AG04450 (cell line): ENCODE data around the gene HINT1. TPM values are rescaled to one million over a fixed set of nuclear protein-coding genes. Genes with fewer than 3 reads are reported as not detected.

Experiments used
- CTCF ChIA-PET: fragments of 300-600, 350-600 bp; formaldehyde crosslinking; extraction: SDS; loops from one replicate; lab custom pipeline; 2022; ENCODE audit warnings: antibody characterized with exemption, inconsistent platforms; lab: Charles Lee
- POLR2A ChIA-PET: fragments of 350-600 bp; formaldehyde crosslinking; extraction: SDS; loops from one replicate; lab custom pipeline; 2021; ENCODE audit warnings: antibody characterized with exemption, inconsistent platforms; lab: Yijun Ruan, JAX
- DNase-seq: peaks from one replicate; pipeline ENCODE4 v3.0.0-alpha.2; 2011; ENCODE audit warnings: low read depth, low spot score
- H3K27ac ChIP-seq: one replicate; pipeline ENCODE4 v1.5.1; 2012; ENCODE audit warnings: low read depth, low read length, control low read depth
- H3K27me3 ChIP-seq: one replicate; pipeline ENCODE4 v1.6.0; 2012; ENCODE audit warnings: low read length; ENCODE audit not compliant: control insufficient read depth, insufficient read depth
- H3K4me3 ChIP-seq: 2 replicates; pipeline ENCODE4 v1.5.1; 2011; ENCODE audit warnings: mild to moderate bottlenecking, low read depth, low read length, control low read depth
- H3K9me3 ChIP-seq: 2 replicates; pipeline ENCODE4 v1.5.1; 2012; ENCODE audit warnings: low read length; ENCODE audit not compliant: control insufficient read depth, insufficient read depth
- CTCF ChIP-seq: IDR thresholded peaks from 2 replicates; pipeline ENCODE4 v1.5.1; 2011; ENCODE audit warnings: low read depth, low read length, control low read depth, inconsistent platforms
- polyA minus RNA-seq: library from RNA; depleted of rRNA, polyadenylated mRNA; stranded (reverse); fragments of >200 nt; gene quantifications from 2 replicates; pipeline ENCODE4 v1.2.3, GENCODE V29; 2011; rRNA and poly(A)+ RNA removed
- polyA plus RNA-seq: library from polyadenylated mRNA; depleted of rRNA; stranded (reverse); fragments of >200 nt; gene quantifications from 2 replicates; pipeline ENCODE4 v1.2.3, GENCODE V29; 2011; rRNA removed

HINT1 gene
- 468 and 624 TPM in 2 replicates for polyA plus RNA-seq
- 119 and 128 TPM in 2 replicates for polyA minus RNA-seq

- peak within 1 kb of the TSS; percentile 92 for H3K27ac ChIP-seq
- no peaks in the 10 kb centered on the region for H3K27me3 ChIP-seq
- ChIA-PET POLR2A (interaction anchor here (0.6 to 1.0 kb wide), 4 partner anchors 98 to 373 kb away, joined by 3 to 4 read pairs (median 4); partner anchors contain the start of gene CDC42SE2), CTCF (interaction anchor here (0.6 to 1.0 kb wide), 7 partner anchors 9 to 264 kb away, joined by 3 to 4 read pairs (median 3); no protein-coding TSS in a partner anchor)
- 0 out of 2 replicates have a peak, but pooled peaks have one; percentile 13 for TF ChIP-seq CTCF
- DNase-seq: peak; percentile 74
- H3K4me3 ChIP-seq: peak within 1 kb of the TSS; percentile 91
- H3K9me3 ChIP-seq: no peaks in the 10 kb centered on the region; the same call in 1 of the 2 replicates
Measured at GRCh38 chr5:131165119-131165727, at the start of gene HINT1. TSS of gene HINT1 (minus strand) at chr5:131165256. CDS start at chr5:131165205, 51 bp downstream.

DNA sequence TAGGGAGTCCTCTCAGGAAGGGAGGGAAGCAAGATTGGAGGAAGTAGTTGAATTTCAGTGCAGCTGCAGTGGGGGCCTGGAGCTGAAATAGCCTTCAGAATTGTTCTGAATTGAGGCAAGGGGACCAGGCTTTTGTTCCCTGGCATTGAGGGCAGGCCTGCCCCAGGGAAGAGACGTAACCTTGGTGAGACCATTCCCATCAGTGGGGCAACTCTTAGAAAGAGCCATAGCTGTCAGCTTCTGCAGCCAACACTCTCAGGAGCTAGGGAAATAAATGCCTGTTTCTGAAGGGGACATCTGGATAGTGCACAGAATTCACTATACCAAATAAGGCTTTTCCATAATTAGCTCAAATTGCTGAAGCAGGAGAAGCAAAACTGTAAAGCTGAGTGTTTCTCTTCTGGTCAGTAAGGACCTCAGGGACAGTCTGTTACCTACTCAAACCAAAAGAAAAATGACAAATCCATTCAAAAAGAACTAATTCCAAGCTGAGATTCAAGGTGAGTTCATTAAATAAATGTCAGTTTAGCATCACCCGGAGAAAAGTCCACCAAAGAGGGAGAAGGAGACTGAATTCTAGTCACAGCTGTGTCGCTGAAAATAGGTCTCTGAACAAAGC, 49.7 kb upstream of the HINT1 start:
- CTCF ChIA-PET: no interaction called here
- no peak for TF ChIP-seq CTCF
- H3K27me3 ChIP-seq: no peaks in the 10 kb centered on the region

GRCh38 chr5:131212471-131213021, 47.5 kb upstream of the HINT1 start:
- Histone ChIP-seq H3K9me3 (no peaks in the 10 kb centered on the region), H3K4me3 (no peak overlapping the region), H3K27me3 (no peaks in the 10 kb centered on the region), H3K27ac (no peak overlapping the region)
- no peak for DNase-seq
- no peak for TF ChIP-seq CTCF
- CTCF ChIA-PET: no interaction called here
- POLR2A ChIA-PET: no interaction called here

More for the DNA sequence above, 49.7 kb upstream of the HINT1 start:
- H3K9me3 ChIP-seq: no peaks in the 10 kb centered on the region
- H3K27ac ChIP-seq: no peak overlapping the region
- DNase-seq: no peak
- no peak overlapping the region for H3K4me3 ChIP-seq
- POLR2A ChIA-PET: interaction anchor here (0.8 kb wide), 1 partner anchor 49 kb away, joined by 3 read pairs; the partner anchor contains the start of gene CDC42SE2

GRCh38 chr5:131211669-131212068, 46.6 kb upstream of the HINT1 start:
- H3K27me3 ChIP-seq: no peaks in the 10 kb centered on the region
- no peak for DNase-seq
- POLR2A ChIA-PET: no interaction called here
- CTCF ChIA-PET: no interaction called here
- no peaks in the 10 kb centered on the region for H3K9me3 ChIP-seq
- H3K27ac ChIP-seq: no peak overlapping the region
- no peak for TF ChIP-seq CTCF
- no peak overlapping the region for H3K4me3 ChIP-seq

DNA sequence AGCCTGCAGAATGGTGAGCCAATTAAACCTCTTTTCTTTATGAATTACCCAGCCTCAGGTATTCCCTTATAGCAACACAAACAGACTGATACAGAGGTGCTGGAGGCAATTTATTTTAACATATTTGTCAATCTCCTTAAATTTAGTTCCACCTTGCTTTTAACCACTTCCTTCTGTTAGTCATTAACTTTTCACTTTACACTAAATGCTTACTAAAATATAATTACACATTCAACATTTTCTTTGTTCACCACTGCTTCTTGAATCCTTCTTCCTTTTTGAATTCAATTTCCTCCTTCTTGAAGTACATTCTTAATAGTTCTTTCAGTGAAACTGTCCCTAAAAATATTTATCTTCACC, 45.1 kb upstream of the HINT1 start:
- Histone ChIP-seq H3K27ac (no peak overlapping the region), H3K9me3 (no peaks in the 10 kb centered on the region), H3K27me3 (no peaks in the 10 kb centered on the region), H3K4me3 (no peak overlapping the region)
- no peak for TF ChIP-seq CTCF
- POLR2A ChIA-PET: no interaction called here
- CTCF ChIA-PET: no interaction called here
- DNase-seq: no peak
